Measurements from ENCODE around the gene MALRD1. TPM values are rescaled to one million over a fixed set of nuclear protein-coding genes. Genes with fewer than 3 reads are reported as not detected.

MALRD1 gene
- total RNA-seq, 1 donor from 2014 or later, result 0.28 TPM

DNA sequence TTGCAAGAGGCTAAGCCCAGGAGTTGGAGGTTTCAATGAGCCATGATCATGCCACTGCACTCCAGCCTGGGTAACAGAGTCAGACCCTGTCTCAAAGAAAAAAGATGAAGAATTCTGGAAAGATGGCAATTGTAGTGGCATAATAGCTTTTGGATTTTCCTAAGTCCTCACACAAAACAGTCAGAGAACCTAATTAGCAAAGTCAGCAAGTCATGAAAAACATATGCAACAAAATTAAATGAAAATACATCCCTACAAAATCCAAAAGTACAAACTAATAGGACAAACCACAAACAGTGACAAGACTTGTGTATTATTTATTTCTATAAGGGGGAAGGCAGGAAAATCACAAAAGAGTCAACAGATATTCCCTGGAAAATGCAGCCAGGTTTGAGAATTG, 405.4 kb downstream of the MALRD1 start:
- no peak for TF ChIP-seq CTCF (IDR thresholded peaks at IDR 0.05; ENCODE audit: unreplicated experiment)
- Mint-ChIP-seq H3K27me3 (ENCODE audit: unreplicated experiment) (no peaks in the 10 kb centered on the region), H3K9me3 (ENCODE audit: unreplicated experiment) (no peaks in the 10 kb centered on the region)

DNA sequence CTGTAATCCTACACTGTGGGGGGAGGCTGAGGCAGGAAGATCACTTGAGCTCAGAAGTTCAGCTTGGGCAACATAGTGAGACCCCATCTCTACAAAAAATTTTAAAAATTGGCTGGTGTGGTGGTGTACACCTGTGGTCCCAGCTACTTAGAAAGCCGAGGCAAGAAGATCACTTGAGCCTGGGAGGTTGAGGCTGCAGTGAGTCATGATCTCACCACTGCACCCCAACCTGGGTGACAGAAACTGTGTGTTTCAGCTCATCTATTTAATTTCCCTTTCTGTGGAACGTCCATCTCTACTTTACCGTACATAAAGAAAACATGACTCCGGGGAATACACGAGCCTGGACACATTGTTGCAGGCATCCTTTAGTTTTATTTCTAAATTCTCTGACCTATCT, 413.0 kb downstream of the MALRD1 start:
- TF ChIP-seq CTCF (IDR thresholded peaks at IDR 0.05; ENCODE audit: unreplicated experiment), result no peak
- H3K4me3 Mint-ChIP-seq (ENCODE audit: unreplicated experiment), result no peak overlapping the region
- H3K4me1 Mint-ChIP-seq (ENCODE audit: unreplicated experiment), result no peaks in the 10 kb centered on the region

More for the DNA sequence above, 405.4 kb downstream of the MALRD1 start:
- Mint-ChIP-seq H3K4me1 (ENCODE audit: unreplicated experiment) (no peaks in the 10 kb centered on the region), H3K36me3 (ENCODE audit: low read depth, unreplicated experiment) (no peaks in the 10 kb centered on the region), H3K27ac (ENCODE audit: unreplicated experiment) (no peak overlapping the region), H3K4me3 (ENCODE audit: unreplicated experiment) (no peak overlapping the region)
- DNase-seq (ENCODE audit: low spot score), result no peak

GRCh38 chr10:19466709-19467108, 418.1 kb downstream of the MALRD1 start:
- no peak overlapping the region for H3K4me3 Mint-ChIP-seq (ENCODE audit: unreplicated experiment)
- no peak for DNase-seq (ENCODE audit: low spot score)

More for the DNA sequence above, 413.0 kb downstream of the MALRD1 start:
- DNase-seq (ENCODE audit: low spot score), result no peak
- H3K27ac Mint-ChIP-seq (ENCODE audit: unreplicated experiment), result no peak overlapping the region
- no peaks in the 10 kb centered on the region for H3K9me3 Mint-ChIP-seq (ENCODE audit: unreplicated experiment)
- no peaks in the 10 kb centered on the region for H3K36me3 Mint-ChIP-seq (ENCODE audit: low read depth, unreplicated experiment)
- no peaks in the 10 kb centered on the region for H3K27me3 Mint-ChIP-seq (ENCODE audit: unreplicated experiment)

GRCh38 chr10:19468413-19468812, 419.8 kb downstream of the MALRD1 start:
- no peak for TF ChIP-seq CTCF (IDR thresholded peaks at IDR 0.05; ENCODE audit: unreplicated experiment)
- no peak for DNase-seq (ENCODE audit: low spot score)
- H3K9me3 Mint-ChIP-seq (ENCODE audit: unreplicated experiment), result no peaks in the 10 kb centered on the region
- H3K36me3 Mint-ChIP-seq (ENCODE audit: low read depth, unreplicated experiment), result no peaks in the 10 kb centered on the region
- H3K4me3 Mint-ChIP-seq (ENCODE audit: unreplicated experiment), result no peak overlapping the region
- H3K27me3 Mint-ChIP-seq (ENCODE audit: unreplicated experiment), result no peaks in the 10 kb centered on the region
- H3K4me1 Mint-ChIP-seq (ENCODE audit: unreplicated experiment), result no peaks in the 10 kb centered on the region
- no peak overlapping the region for H3K27ac Mint-ChIP-seq (ENCODE audit: unreplicated experiment)

More at GRCh38 chr10:19466709-19467108, 418.1 kb downstream of the MALRD1 start:
- Mint-ChIP-seq H3K27me3 (ENCODE audit: unreplicated experiment) (no peaks in the 10 kb centered on the region), H3K27ac (ENCODE audit: unreplicated experiment) (no peak overlapping the region), H3K4me1 (ENCODE audit: unreplicated experiment) (no peaks in the 10 kb centered on the region), H3K36me3 (ENCODE audit: low read depth, unreplicated experiment) (no peaks in the 10 kb centered on the region), H3K9me3 (ENCODE audit: unreplicated experiment) (no peaks in the 10 kb centered on the region)
- no peak for TF ChIP-seq CTCF (IDR thresholded peaks at IDR 0.05; ENCODE audit: unreplicated experiment)

GRCh38 chr10:19469521-19469920, 420.9 kb downstream of the MALRD1 start:
- Mint-ChIP-seq H3K9me3 (ENCODE audit: unreplicated experiment) (no peaks in the 10 kb centered on the region), H3K36me3 (ENCODE audit: low read depth, unreplicated experiment) (no peaks in the 10 kb centered on the region), H3K27me3 (ENCODE audit: unreplicated experiment) (no peaks in the 10 kb centered on the region), H3K27ac (ENCODE audit: unreplicated experiment) (no peak overlapping the region), H3K4me1 (ENCODE audit: unreplicated experiment) (no peaks in the 10 kb centered on the region), H3K4me3 (ENCODE audit: unreplicated experiment) (no peak overlapping the region)
- TF ChIP-seq CTCF (IDR thresholded peaks at IDR 0.05; ENCODE audit: unreplicated experiment), result no peak
- DNase-seq (ENCODE audit: low spot score), result no peak
